Astrocyte of the cerebellum (primary cell): Measurements from ENCODE around the gene RAB28.

Source experiments
- DNase-seq: peaks from one replicate; pipeline ENCODE4 v3.0.0-alpha.2; 2011; ENCODE audit warnings: low read depth
- H3K4me3 ChIP-seq: 2 replicates; pipeline ENCODE4 v1.5.1; 2011; ENCODE audit warnings: mild to moderate bottlenecking, low read depth, low read length, moderate library complexity
- CTCF ChIP-seq: IDR thresholded peaks from 2 replicates; pipeline ENCODE4 v1.5.1; 2012; ENCODE audit warnings: low read length, low read depth, moderate library complexity, mild to moderate bottlenecking; ENCODE audit errors: missing control alignments
- in situ Hi-C: cut with HindIII; loops from 2 replicates; pipeline ENCODE4 v1.10.0; 2017; ENCODE audit warnings: low sequenced_read_pairs

RAB28 gene

GRCh38 chr4:13441506-13441905, 42.6 kb downstream of the RAB28 start:
- DNase-seq = no peak
- TF ChIP-seq CTCF = no peak
- in situ Hi-C loops = no loop called here
- H3K4me3 ChIP-seq = no peak overlapping the region

GRCh38 chr4:13436962-13437361, 47.2 kb downstream of the RAB28 start:
- TF ChIP-seq CTCF = no peak
- H3K4me3 ChIP-seq = no peak overlapping the region
- DNase-seq = no peak
- in situ Hi-C loops = no loop called here

- no peak overlapping the region for H3K4me3 ChIP-seq
- no peak for DNase-seq
- no peak for TF ChIP-seq CTCF
- in situ Hi-C loops = no loop called here
Measured at GRCh38 chr4:13432453-13432852, 51.7 kb downstream of the RAB28 start.

- DNase-seq = no peak
- TF ChIP-seq CTCF = peak; percentile 14
- in situ Hi-C loops = no loop called here
Measured at GRCh38 chr4:13430834-13431568, 53.1 kb downstream of the RAB28 start.

GRCh38 chr4:13427599-13428325, 56.4 kb downstream of the RAB28 start:
- in situ Hi-C loops = no loop called here
- TF ChIP-seq CTCF = no peak
- no peak overlapping the region for H3K4me3 ChIP-seq
- DNase-seq = no peak

More at GRCh38 chr4:13430834-13431568, 53.1 kb downstream of the RAB28 start:
- H3K4me3 ChIP-seq = no peak overlapping the region

GRCh38 chr4:13415068-13415785, 68.9 kb downstream of the RAB28 start:
- DNase-seq = no peak
- in situ Hi-C loops = no loop called here
- H3K4me3 ChIP-seq = no peak overlapping the region
- no peak for TF ChIP-seq CTCF
